A673 (cell line): ENCODE measurements around the gene RABGEF1. TPM values are rescaled to one million over a fixed set of nuclear protein-coding genes. Genes with fewer than 3 reads are reported as not detected.
"Not testable (repeated sequence)": the region's sequence is repeated elsewhere in the genome, so short reads cannot be mapped to it uniquely, and the experiment has no call there.

Experiments
- BruUV-seq: library from RNA; stranded (reverse); fragments of 400-500 nt; replicated peaks from 2 replicates; lab custom pipeline; 2021; lab: Mats Ljungman, UMichigan
- CTCF ChIA-PET: fragments of 300-600 bp; sonication (Branson Sonifier 250); formaldehyde crosslinking; loops from one replicate; lab custom pipeline; 2022; ENCODE audit warnings: antibody characterized with exemption; lab: Charles Lee
- POLR2A ChIA-PET: fragments of 300-600 bp; sonication (Branson Sonifier 250); formaldehyde crosslinking; loops from one replicate; lab custom pipeline; 2022; ENCODE audit warnings: antibody characterized with exemption; ENCODE audit not compliant: low non-redundant PET; lab: Charles Lee
- DNase-seq: peaks from one replicate; pipeline ENCODE4 v3.0.0-alpha.2; 2015; ENCODE audit warnings: low spot score
- H3K27ac ChIP-seq: fragments of 200-600 bp; sonication (generic); 2 replicates; pipeline ENCODE4 v1.5.1; 2016; ENCODE audit warnings: mixed run types, low read depth, mild to moderate bottlenecking, mixed read lengths, antibody characterized with exemption, low read length; ENCODE audit not compliant: poor library complexity, severe bottlenecking
- H3K27me3 ChIP-seq: fragments of 200-600 bp; sonication (generic); replicated peaks from 2 replicates; pipeline ENCODE4 v1.6.1; 2017; ENCODE audit warnings: mixed run types, low read depth, mild to moderate bottlenecking, mixed read lengths, antibody characterized with exemption, low read length; ENCODE audit not compliant: insufficient read depth, poor library complexity
- H3K36me3 ChIP-seq: fragments of 200-600 bp; sonication (generic); 2 replicates; pipeline ENCODE4 v1.6.1; 2016; ENCODE audit warnings: mixed run types, mild to moderate bottlenecking, mixed read lengths, antibody characterized with exemption, low read length; ENCODE audit not compliant: insufficient read depth, poor library complexity, severe bottlenecking
- H3K4me1 ChIP-seq: fragments of 200-600 bp; sonication (generic); 2 replicates; pipeline ENCODE4 v1.6.1; 2017; ENCODE audit warnings: mixed run types, mild to moderate bottlenecking, mixed read lengths, antibody characterized with exemption, low read length; ENCODE audit not compliant: insufficient read depth, poor library complexity, severe bottlenecking
- H3K4me3 ChIP-seq: fragments of 200-600 bp; sonication (generic); 2 replicates; pipeline ENCODE4 v1.5.1; 2016; ENCODE audit warnings: low read depth, mixed run types, mild to moderate bottlenecking, mixed read lengths, low read length; ENCODE audit not compliant: poor library complexity, severe bottlenecking
- H3K9me3 ChIP-seq: fragments of 200-600 bp; sonication (generic); 2 replicates; pipeline ENCODE4 v1.6.1; 2016; ENCODE audit warnings: mixed run types, low read depth, mild to moderate bottlenecking, mixed read lengths, antibody characterized with exemption, low read length; ENCODE audit not compliant: poor library complexity, severe bottlenecking
- CTCF ChIP-seq: fragments of 300-800, 200-600 bp; sonication (generic); conservative IDR thresholded peaks from 2 replicates; pipeline ENCODE4 v1.5.1; 2017; ENCODE audit warnings: low read depth, mild to moderate bottlenecking, antibody characterized with exemption, low read length, moderate library complexity, mixed read lengths
- EZH2 ChIP-seq: fragments of 200-600 bp; sonication (generic); IDR thresholded peaks from 2 replicates; pipeline ENCODE4 v1.6.1; 2017; ENCODE audit warnings: borderline replicate concordance, low read depth, mild to moderate bottlenecking, mixed read lengths, antibody characterized with exemption, low read length; ENCODE audit not compliant: poor library complexity, severe bottlenecking
- intact Hi-C: fragments of 100-400 bp; cut with micrococcal nuclease; formaldehyde crosslinking; loops from one replicate; pipeline ENCODE4 v1.10.0; 2022; ENCODE audit not compliant: unreplicated experiment
- total RNA-seq: library from RNA; stranded (reverse); gene quantifications from 2 replicates; pipeline ENCODE4 v1.2.3, GENCODE V29; 2021

The RABGEF1 gene
- total RNA-seq, 1 experiment from 2014 or later, result 20.0 TPM

- intact Hi-C loops, result loop anchor here (10.0 kb wide), 1 partner anchor 149 kb away; the partner anchor contains the start of genes SBDS and TYW1
- H3K4me1 ChIP-seq, result peaks cover 6% of the 10 kb centered on the region
- POLR2A ChIA-PET, result interaction anchor here (0.5 kb wide), 1 partner anchor 39 kb away, joined by 16 read pairs; no protein-coding TSS in a partner anchor
- DNase-seq, result no peak
- CTCF ChIA-PET, result no interaction called here
- no peaks in the 10 kb centered on the region for H3K9me3 ChIP-seq
- BruUV-seq, result TSS peak; percentile 94
- no peaks in the 10 kb centered on the region for H3K36me3 ChIP-seq
- no peak for TF ChIP-seq CTCF
- TF ChIP-seq EZH2, result no peak
- peak overlapping the region; percentile 83 for H3K4me3 ChIP-seq
- H3K27me3 ChIP-seq, result no peaks in the 10 kb centered on the region
- H3K27ac ChIP-seq, result peak overlapping the region; percentile 97
These were observed 105.0 kb downstream of the RABGEF1 start for GRCh38 chr7:66845379-66846095.

- POLR2A ChIA-PET, H3K4me3 ChIP-seq, H3K9me3 ChIP-seq, H3K36me3 ChIP-seq, H3K27me3 ChIP-seq, H3K27ac ChIP-seq, CTCF ChIA-PET, H3K4me1 ChIP-seq, DNase-seq, BruUV-seq: not testable (repeated sequence)
- intact Hi-C loops, result loop anchor here (10.0 kb wide), 1 partner anchor 149 kb away; the partner anchor contains the start of genes SBDS and TYW1
These were observed 105.5 kb downstream of the RABGEF1 start for GRCh38 chr7:66846096-66846445.

GRCh38 chr7:66847523-66847855 is 107.0 kb downstream of the RABGEF1 start:
- H3K4me1 ChIP-seq, BruUV-seq, CTCF ChIA-PET, DNase-seq, H3K9me3 ChIP-seq, H3K4me3 ChIP-seq, H3K27ac ChIP-seq, H3K36me3 ChIP-seq, H3K27me3 ChIP-seq, POLR2A ChIA-PET: not testable (repeated sequence)
- intact Hi-C loops, result loop anchor here (10.0 kb wide), 1 partner anchor 147 kb away; the partner anchor contains the start of genes SBDS and TYW1

GRCh38 chr7:66847879-66848790 is 107.6 kb downstream of the RABGEF1 start:
- CTCF ChIA-PET, result no interaction called here
- BruUV-seq, result no TSS peak
- intact Hi-C loops, result loop anchor here (10.0 kb wide), 1 partner anchor 147 kb away; the partner anchor contains the start of genes SBDS and TYW1
- H3K4me1 ChIP-seq, result peaks cover 6% of the 10 kb centered on the region
- H3K36me3 ChIP-seq, result no peaks in the 10 kb centered on the region
- H3K27ac ChIP-seq, result peak overlapping the region; percentile 39
- H3K27me3 ChIP-seq, result no peaks in the 10 kb centered on the region
- no peaks in the 10 kb centered on the region for H3K9me3 ChIP-seq
- POLR2A ChIA-PET, result no interaction called here
- no peak overlapping the region for H3K4me3 ChIP-seq
- TF ChIP-seq CTCF (no peak), EZH2 (no peak)
- DNase-seq, result peak; percentile 51
